GM19099 (cell line): ENCODE measurements around the gene FAM200A.

Source experiments
- POLR2A ChIP-seq: IDR thresholded peaks from 3 replicates; pipeline ENCODE4 v1.6.1; 2011; ENCODE audit warnings: low read depth; ENCODE audit not compliant: insufficient read length; ENCODE audit errors: extremely low read depth

The FAM200A gene

DNA sequence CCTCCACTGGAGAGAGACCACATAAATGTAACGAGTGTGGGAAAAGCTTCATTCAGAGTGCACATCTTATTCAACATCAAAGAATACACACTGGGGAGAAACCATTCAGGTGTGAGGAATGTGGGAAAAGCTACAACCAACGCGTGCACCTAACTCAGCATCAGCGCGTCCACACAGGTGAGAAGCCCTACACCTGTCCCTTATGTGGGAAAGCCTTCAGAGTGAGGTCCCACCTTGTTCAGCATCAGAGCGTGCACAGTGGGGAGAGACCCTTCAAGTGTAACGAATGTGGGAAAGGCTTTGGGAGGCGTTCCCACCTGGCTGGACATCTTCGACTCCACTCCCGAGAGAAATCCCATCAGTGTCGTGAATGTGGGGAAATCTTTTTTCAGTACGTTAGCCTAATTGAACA is 20.6 kb downstream of the FAM200A start:
- no peak for TF ChIP-seq POLR2A

DNA sequence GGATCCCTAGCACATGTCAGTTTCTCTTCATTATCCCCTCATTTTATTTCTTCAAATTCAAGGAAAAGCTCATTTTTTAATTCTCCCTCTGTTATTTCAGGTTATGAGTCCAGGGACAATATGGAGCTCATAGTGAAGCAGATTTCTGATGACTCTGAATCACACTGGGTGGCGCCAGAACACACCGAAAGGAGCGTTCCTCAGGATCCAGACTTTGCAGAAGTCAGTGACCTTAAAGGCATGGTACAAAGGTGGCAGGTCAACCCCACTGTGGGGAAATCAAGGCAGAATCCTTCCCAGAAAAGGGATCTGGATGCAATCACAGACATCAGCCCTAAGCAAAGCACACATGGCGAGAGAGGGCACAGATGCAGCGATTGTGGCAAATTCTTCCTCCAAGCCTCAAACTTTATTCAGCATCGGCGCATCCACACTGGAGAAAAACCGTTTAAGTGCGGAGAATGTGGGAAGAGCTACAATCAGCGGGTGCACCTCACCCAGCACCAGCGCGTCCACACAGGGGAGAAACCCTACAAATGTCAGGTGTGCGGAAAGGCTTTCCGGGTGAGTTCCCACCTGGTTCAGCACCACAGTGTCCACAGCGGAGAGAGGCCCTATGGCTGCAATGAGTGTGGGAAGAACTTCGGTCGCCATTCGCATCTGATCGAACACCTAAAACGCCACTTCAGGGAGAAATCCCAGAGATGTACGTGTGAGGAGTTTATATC is 26.0 kb downstream of the FAM200A start:
- no peak for TF ChIP-seq POLR2A

DNA sequence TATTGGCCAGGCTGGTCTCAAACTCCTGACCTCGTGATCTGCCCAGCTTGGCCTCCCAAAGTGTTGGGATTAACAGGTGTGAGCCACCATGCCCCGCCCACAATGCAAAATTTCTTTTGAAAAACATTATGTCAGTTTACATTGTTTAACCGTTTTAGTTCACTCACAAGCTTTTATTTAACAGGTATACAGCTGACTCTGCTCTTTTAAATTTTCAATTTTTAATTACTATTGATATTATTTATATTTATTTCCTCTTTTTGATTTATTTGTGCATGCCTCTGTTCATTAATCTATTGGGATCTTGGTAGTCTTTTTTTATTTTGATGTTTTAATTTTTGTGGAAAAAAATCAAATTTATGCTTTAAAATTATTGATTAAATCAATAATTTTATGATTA is 30.5 kb downstream of the FAM200A start:
- no peak for TF ChIP-seq POLR2A

DNA sequence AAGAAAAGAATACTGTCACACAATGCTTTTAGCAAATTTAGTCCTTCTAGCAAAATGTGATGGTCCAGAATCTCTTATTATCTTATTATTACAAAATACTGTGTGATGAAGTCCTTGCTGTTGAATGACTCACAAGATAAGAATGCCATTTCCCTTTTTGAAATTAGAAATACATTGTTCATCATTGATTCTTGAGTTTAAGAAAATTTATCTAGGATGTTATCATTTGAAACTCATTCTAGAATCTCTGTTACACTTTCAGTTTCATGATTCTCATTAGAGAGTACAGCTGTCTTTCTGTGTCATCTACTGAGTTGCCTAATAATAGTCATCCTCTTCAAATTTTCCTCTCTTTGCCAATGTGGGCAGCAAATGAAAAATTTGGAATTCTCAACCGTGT is 37.9 kb downstream of the FAM200A start:
- no peak for TF ChIP-seq POLR2A

DNA sequence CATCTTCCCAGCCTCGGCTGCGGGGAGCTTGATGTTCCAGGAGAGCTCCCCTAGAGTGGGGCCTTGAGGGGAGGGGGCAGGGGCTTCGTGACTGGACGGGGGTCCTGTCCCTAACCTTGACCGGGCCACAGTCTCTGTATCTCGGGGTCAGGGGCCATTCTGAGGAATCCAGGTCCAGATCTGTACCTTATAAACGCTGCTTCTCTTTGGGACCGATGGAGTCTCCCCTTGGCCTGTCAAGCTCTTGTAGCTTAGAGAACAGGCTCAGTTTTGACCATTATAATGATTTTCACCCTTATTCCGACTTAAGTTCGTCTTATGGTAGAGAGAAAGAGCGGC is 46.6 kb downstream of the FAM200A start:
- TF ChIP-seq POLR2A = no peak

DNA sequence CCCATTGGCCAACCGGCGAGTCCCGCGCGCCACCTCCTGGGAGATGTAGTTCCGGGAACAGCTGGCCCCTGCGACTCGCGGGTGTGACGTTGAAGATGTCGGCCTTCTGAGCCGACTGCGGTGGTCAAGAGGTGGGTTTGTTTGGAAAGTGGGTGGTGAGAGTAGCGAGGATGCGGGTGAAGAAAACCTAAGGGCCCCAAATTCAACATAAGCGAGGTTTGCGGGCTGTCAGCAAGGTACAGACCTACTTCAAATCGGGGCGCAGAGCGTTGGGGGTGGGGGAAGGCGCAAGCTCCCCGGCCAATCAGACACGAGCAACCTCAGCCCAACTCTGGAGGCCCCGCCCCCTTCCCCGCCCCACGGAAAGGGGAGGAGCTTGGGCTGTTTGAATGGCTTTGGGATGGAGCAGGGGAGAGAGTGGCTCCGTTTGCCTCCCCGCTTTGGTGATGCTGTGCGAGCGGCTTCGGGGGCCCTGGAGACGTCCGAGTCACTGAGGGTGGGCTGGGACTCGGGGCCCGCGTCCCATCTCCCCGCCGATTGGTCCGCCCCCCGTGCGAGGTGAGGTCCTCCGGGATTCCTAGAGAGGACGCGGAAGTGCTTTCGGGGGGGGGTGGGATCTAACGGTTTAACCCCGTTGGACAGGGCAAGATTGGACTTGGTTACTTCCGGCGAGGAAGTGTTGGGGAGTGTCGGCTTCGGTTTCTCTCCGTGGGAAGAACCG is 47.2 kb downstream of the FAM200A start, which contains the start of gene ZKSCAN5:
TSS of gene ZKSCAN5 (plus strand) at position 60 of the 721 bp plus-strand sequence. CDS start 1,383 bp downstream, outside the sequence.
- peak; percentile 93 for TF ChIP-seq POLR2A

DNA sequence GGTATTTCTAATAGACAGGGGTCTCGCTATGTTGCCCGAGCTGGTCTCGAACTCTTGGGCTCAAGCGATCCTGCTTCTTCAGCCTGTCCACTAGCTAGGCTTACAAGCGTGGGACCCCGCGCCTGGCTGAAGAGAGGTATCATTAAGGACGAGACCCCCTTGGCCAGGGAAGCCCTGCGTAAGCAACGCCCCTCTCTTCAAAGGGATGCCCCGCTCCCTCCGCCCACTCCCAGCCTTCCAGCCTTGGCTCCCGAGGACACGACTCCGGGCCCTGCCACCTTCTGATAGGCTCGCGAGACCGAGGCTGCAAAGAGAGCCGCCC is 47.7 kb downstream of the FAM200A start:
- TF ChIP-seq POLR2A = no peak

DNA sequence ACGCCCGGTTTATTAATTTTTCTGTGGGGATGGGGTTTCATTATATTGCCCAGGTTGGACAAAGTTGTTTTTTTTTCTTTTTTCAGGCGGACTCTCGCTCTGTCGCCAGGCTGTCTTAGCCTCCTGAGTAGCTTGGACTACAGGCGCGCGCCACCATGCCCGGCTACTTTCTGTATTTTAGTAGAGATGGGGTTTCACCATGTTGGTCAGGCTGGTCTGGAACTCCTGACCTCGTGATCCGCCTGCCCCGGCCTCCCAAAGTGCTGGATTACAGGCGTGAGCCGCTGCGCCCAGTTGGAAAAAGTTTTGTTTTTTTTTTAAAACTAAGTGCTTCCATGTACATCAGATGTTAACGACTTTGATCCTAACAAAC is 51.3 kb downstream of the FAM200A start:
- TF ChIP-seq POLR2A = no peak

DNA sequence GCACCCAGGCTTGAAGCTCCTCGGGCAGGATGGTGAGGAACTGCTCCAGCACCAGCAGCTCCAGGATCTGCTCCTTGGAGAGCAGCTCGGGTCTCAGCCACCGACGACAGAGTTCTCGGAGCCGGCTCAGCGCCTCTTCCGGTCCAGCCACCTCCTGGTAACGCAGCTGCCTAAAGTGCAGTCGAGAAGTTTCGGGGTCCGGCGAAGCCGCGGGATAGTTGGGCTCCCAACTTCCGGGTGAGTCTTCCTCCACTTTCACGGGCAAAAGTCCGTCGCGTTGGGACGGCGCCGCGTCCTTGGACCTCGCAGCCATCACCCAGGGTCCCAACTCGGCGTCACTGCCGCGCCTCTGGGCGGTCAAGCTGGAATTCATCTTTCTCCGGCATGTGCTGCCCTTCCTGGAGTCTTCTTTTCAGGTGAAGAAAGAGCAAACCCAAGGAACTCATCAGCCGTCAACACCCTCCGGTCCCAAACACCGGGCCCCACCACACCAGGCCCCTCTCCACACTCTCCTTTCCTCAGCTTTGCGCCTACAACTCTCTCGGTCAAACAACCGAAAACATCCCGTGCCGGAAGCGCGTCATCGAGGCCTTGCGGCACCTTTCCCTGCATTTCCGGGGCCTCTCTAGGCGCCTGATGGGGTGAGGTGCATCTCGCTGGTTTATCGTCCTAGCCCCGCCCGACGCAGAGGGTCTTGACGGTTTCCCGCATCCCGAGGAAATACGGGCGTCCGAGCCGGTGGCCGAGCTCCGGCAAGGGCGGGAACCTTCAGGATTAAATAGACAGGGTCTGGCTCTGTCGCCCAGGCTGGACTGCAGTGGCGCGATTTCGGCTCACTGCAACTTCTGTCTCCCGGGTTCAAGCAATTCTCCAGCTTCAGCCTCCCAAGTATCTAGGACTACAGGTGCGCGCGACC is 51.9 kb downstream of the FAM200A start, which contains the start of gene ZNF394:
TSS of gene ZNF394 (minus strand) at position 561 of the 916 bp plus-strand sequence. CDS start at position 373, 188 bp downstream.
- peak; percentile 77 for TF ChIP-seq POLR2A

DNA sequence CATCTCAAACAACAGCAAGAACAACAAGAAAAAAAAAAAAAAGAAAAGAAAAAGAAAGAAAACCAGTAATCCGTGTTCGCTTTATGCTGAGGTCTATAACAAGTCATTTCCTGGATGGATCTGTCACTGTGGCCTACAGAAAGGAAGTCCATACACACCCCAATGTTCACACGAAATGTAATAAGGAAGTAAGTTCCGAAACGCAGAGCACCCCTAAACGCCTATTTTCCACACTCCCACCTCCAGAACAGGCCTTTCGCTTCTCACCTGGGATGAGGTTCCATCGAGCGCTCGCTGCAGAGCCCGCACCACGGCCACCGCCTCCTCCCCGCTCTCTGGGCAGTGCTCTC is 52.6 kb downstream of the FAM200A start:
- TF ChIP-seq POLR2A = no peak

DNA sequence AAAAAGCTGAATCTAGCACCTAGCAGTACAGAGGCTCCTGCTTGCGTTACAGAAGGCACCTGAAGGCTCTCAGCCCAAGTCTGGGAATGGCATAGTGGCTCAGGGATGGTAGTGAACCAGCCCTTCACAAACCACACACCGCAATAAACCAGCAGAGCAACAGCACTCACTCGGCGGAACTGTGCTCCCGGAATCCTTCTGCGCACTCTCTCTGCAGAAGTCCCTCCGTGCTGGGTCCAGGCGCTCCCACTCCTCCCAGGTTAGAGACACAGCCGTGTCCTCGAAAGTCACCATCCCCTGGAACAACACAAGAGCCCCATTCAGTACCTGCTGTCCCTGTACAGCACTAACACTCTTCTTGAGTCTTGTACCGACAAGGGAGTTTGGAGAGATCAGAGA is 53.4 kb downstream of the FAM200A start:
- no peak for TF ChIP-seq POLR2A

DNA sequence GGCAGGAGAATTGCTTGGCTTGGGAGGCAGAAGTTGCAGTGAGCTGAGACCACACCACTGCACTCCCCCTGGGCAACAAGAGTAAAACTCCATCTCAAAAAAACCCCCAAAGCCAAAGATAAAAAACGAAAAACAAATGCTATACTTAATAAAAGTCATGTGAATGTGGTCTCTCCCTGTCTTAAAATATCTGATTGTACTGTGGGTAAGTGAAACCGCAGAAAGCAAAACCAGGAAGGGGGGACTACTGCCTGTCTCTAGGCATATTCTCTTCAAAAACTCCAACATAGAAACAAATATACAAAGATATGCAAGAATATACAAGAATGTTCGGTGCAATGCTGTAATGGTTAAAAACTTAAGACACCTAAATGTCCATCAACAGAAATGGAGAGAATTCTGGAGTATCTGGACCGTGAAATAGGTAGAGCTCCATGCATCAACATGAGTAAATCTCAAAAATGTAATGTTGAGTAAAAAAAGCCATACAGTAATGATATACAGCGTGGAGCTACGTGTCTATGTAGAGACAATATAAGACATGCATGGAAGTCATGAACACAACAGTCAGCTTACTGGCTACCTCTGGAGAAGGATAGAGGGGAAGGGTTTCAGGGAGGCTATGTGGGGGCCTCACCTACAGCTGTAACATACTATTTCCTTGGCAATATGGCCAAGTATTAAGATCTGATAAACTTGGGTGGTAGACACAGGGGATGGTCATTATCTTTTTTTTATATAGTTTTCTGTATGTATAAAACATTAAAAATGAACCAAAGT is 54.0 kb downstream of the FAM200A start:
- TF ChIP-seq POLR2A = no peak
